Left lung (tissue), 10 donors: ENCODE measurements around the gene RFX8. TPM values are rescaled to one million over a fixed set of nuclear protein-coding genes. Genes with fewer than 3 reads are reported as not detected.

Experiments used
- ATAC-seq: fragments of 200-7000 bp; cut with Tn5 transposase; one replicate; pipeline ENCODE4 v1.9.1; 2020; ENCODE audit warnings: moderate library complexity
- DNase-seq, 4 donors: peaks; one replicate each; pipeline ENCODE4 v3.0.0-alpha.2; 2013 to 2020
- H3K27ac ChIP-seq, 2 donors: fragments of 200-600 bp; sonication (generic) in 1 of 2; one replicate each; pipeline versions ENCODE4 v1.5.0 to v1.8.0; 2020 to 2021
- H3K27me3 ChIP-seq, 2 donors: fragments of 200-600 bp; sonication (generic) in 1 of 2; one replicate each; pipeline versions ENCODE4 v1.5.0 to v1.8.0; 2020 to 2021
- H3K36me3 ChIP-seq, 2 donors: fragments of 200-600 bp; sonication (generic) in 1 of 2; one replicate each; pipeline versions ENCODE4 v1.5.0 to v1.8.0; 2020 to 2021
- H3K4me1 ChIP-seq, 2 donors: fragments of 200-600 bp; one replicate each; pipeline ENCODE4 v1.8.0; 2021
- H3K4me3 ChIP-seq, 2 donors: fragments of 200-600 bp; sonication (generic) in 1 of 2; one replicate each; pipeline versions ENCODE4 v1.5.0 to v1.8.0; 2020 to 2021; ENCODE audit warnings: mild to moderate bottlenecking in 1 of 2
- H3K9me3 ChIP-seq, 2 donors: fragments of 200-600 bp; sonication (generic) in 1 of 2; one replicate each; pipeline versions ENCODE4 v1.5.0 to v1.8.0; 2020 to 2021
- CTCF ChIP-seq, 2 donors: fragments of 200-600 bp; sonication (generic) in 1 of 2; IDR thresholded peaks; one replicate each; pipeline versions ENCODE4 v1.5.0 to v1.8.0; 2021; ENCODE audit warnings: antibody characterized with exemption in 2 of 2
- intact Hi-C, 2 donors: fragments of 100-400 bp; cut with DNase I; formaldehyde crosslinking; loops; one replicate each; pipeline versions ENCODE4 v1.11.2 to v1.14.2; 2022
- polyA plus RNA-seq, 6 donors: library from polyadenylated mRNA; unstranded; fragments of 120-200 nt; gene quantifications; one replicate each; pipeline ENCODE4 v1.2.1, GENCODE V29; 2013; ENCODE audit not compliant: insufficient read length in 6 of 6
- total RNA-seq, 2 donors: library from RNA; stranded (reverse); fragmentation: NEBNext Ultra II Directional; extraction: Animal tissue kit (Norgen Biotek cat#: 25700); gene quantifications; one replicate each; pipeline ENCODE4 v1.2.1, GENCODE V29; 2021
- donor health status: DM: no; HTN: yes; CAD: no.
- donor health status: DM: no; HTN: no; CAD: no.

Gene RFX8
- total and polyA plus RNA-seq, 8 donors: 0.41 to 1.6 (median 1.3) TPM; not detected in 1

DNA sequence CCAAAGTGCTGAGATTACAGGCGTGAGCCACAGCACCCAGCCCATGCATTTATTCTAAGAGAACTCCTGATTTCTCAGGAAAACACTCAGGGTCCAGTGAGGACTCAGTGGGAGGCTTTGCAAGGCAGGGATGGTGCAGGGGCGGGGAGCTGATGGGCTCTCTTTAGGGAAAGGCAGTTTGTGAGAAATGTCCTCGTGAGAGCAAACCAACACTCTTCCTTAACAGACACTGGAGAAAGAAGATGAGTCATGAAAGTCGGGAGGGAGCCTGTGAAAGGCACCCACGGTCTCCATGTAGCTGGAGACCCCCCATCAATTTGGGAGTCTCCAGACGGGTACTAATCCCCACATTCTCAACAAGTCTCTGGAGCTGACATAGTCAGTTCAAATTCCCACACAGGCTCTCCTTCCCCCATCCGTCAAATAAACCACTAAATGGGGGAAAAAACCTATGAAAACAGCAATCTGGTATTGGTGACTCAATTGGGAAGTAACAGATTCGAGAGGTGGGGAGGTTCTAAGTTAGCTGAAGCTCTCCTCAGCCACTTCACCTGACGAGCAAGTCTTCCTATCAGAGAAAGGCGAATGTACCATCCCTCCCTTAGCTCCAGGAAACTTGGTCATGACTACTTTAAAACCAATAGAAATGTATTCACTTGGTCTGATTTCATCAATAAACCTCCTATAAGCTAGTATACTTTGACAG, 76.6 kb downstream of the RFX8 start:
- H3K9me3 ChIP-seq: no peaks in the 10 kb centered on the region
- no peak for ATAC-seq

DNA sequence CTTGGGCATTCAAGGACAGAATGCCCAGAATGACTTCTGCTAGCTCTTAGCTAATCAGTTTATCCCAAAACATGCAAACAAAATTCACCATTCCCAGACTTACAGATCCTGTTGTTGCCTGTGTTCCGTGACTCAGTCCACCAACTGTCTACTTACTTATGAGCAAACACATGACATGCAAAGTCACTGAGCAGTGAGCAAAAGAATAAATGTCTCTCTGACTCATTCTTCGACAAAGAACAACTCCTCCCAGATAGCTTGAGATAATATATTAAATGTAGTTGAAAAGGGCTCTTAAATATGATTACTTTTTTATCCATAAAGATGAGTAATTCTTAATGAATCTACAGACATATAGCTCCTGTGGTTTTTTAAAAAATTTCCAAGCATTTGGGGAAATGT, 78.6 kb downstream of the RFX8 start:
- H3K4me1 ChIP-seq: peaks cover 0 to 15% of the 10 kb centered on the region in 2 donors
- ATAC-seq: peak; percentile 47
- no peak overlapping the region for H3K4me3 ChIP-seq
- no peak for TF ChIP-seq CTCF (IDR thresholded peaks at IDR 0.05)
- no peaks in the 10 kb centered on the region for H3K36me3 ChIP-seq
- no peak for DNase-seq
- intact Hi-C loops: no loop called here
- peaks cover 0 to 24% of the 10 kb centered on the region in 2 donors for H3K27me3 ChIP-seq
- no peak overlapping the region for H3K27ac ChIP-seq
- no peaks in the 10 kb centered on the region for H3K9me3 ChIP-seq

More for the DNA sequence above, 76.6 kb downstream of the RFX8 start:
- no peak overlapping the region for H3K4me3 ChIP-seq
- intact Hi-C loops: no loop called here
- no peak overlapping the region for H3K27ac ChIP-seq
- peaks cover 0 to 24% of the 10 kb centered on the region in 2 donors for H3K27me3 ChIP-seq
- DNase-seq: no peak
- no peaks in the 10 kb centered on the region for H3K36me3 ChIP-seq
- peaks cover 0 to 15% of the 10 kb centered on the region in 2 donors for H3K4me1 ChIP-seq
- no peak for TF ChIP-seq CTCF (IDR thresholded peaks at IDR 0.05)

DNA sequence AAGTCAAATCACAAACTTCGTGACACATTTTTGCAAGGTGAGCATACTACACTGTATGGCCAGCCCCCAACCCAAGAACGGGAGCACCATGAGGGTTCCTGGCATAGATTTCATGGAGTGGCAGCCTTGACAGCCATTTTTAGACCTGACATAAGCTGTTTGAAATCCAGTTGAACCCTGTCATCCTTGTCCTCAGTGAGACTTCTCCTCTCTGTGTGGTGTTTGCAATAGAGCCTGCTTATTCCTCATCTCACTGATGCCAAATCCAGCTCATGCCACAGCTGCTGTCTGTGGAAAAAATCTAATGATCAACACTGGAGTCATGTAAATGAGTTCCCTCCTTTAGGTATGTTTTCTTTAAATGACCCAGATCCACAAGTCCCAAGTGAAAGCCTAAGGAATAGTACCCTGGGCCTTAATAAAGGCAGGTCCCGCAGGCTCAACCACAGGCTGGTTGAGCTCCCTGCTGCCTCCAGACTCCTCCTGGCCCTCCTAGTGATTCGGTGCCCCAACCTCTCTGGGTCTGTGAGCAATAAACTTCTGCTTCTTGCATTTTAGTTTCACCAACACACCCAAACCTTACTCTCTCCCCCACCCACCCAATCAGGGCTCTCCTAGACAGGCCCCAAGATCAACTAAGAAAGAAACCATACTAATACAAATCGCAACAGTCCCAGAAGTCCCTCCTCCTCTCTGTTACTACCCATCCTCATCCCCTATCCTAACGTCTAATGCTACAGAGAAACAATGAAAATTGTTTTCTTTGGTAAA, 79.2 kb downstream of the RFX8 start:
- Histone ChIP-seq H3K27ac (no peak overlapping the region), H3K4me1 (peaks cover 0 to 12% of the 10 kb centered on the region in 2 donors), H3K9me3 (no peaks in the 10 kb centered on the region), H3K36me3 (no peaks in the 10 kb centered on the region), H3K4me3 (no peak overlapping the region), H3K27me3 (peaks cover 0 to 21% of the 10 kb centered on the region in 2 donors)
- DNase-seq: no peak
- intact Hi-C loops: no loop called here
- TF ChIP-seq CTCF (IDR thresholded peaks at IDR 0.05): no peak
- ATAC-seq: no peak

- DNase-seq: no peak
- Histone ChIP-seq H3K36me3 (no peaks in the 10 kb centered on the region), H3K4me3 (no peak overlapping the region), H3K9me3 (no peaks in the 10 kb centered on the region), H3K27ac (no peak overlapping the region), H3K27me3 (peaks cover 32 to 73% of the 10 kb centered on the region in 2 donors), H3K4me1 (peaks cover 0 to 15% of the 10 kb centered on the region in 2 donors)
- intact Hi-C loops: no loop called here
- ATAC-seq: no peak
- no peak for TF ChIP-seq CTCF (IDR thresholded peaks at IDR 0.05)
Observed at GRCh38 chr2:101388232-101388631, 86.7 kb downstream of the RFX8 start.

DNA sequence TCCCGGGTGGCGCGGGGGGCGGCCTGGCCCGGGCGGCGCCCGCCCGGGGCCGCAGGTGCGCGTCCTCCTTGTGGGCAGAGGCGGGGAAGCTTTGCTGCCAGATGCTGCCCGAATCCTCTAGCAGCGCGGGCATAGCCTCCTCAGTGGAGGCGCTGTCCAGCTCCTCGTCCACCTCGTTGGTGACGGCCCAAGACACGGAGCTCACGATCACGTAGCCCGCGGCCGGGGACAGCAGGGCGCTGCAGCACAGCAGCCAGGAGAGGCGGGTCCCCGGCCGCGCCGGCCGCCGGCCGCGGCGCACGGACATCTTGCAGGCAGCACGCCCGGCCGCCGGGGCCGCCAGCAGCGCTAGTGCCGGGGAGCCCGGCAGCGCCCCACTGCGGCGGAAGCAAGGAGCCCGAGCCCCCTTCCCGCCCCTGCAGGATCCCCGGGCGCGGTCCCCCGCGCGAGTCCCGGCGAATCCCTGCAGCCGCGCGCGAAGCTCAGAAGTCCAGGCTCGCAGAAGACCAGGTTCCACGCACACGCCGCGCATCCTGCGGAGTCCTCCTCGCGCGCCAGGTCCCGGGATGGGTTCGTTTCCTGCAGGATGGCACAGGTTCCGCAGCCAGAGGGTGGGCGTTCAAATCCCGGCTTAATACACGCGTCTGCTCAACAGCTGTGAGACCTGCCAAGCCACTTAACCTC, 87.6 kb downstream of the RFX8 start, which contains the start of gene CREG2:
CREG2 (minus strand) TSS at position 353 of the 684 bp plus-strand sequence; CDS start at position 307, 46 bp downstream.
- Histone ChIP-seq H3K4me1 (peaks cover 0 to 15% of the 10 kb centered on the region in 2 donors), H3K36me3 (no peaks in the 10 kb centered on the region), H3K27me3 (peaks cover 32 to 76% of the 10 kb centered on the region in 2 donors), H3K27ac (no peak within 1 kb of the TSS), H3K4me3 (peak within 1 kb of the TSS; percentile 21 to 33), H3K9me3 (no peaks in the 10 kb centered on the region)
- ATAC-seq (peak; percentile 95), DNase-seq (peak; percentile 46 to 88 (median 68))
- TF ChIP-seq CTCF (IDR thresholded peaks at IDR 0.05): peak; percentile 32 to 42
- intact Hi-C loops: no loop called here
